NCI-H460 (cell line): ENCODE results near the gene HTT-AS. TPM values are rescaled to one million over a fixed set of nuclear protein-coding genes. Genes with fewer than 3 reads are reported as not detected.
"Not testable (repeated sequence)": the region's sequence is repeated elsewhere in the genome, so short reads cannot be mapped to it uniquely, and the experiment has no call there.

Source experiments
- DNase-seq: peaks from one replicate; pipeline ENCODE4 v3.0.0-alpha.2; 2016; ENCODE audit warnings: low read depth; ENCODE audit errors: extremely low read depth
- polyA plus RNA-seq: library from polyadenylated mRNA; depleted of rRNA; stranded (reverse); fragments of >200 nt; gene quantifications from 2 replicates; pipeline ENCODE4 v1.2.3, GENCODE V29; 2014; cell fraction: nucleus; rRNA removed
- total RNA-seq: library from RNA; depleted of rRNA; stranded (reverse); fragments of >200 nt; shearing (Covaris generic); gene quantifications from 2 replicates; pipeline ENCODE4 v1.2.3, GENCODE V29; 2014; rRNA removed

The HTT-AS gene
- total RNA-seq, result not detected in 2 replicates
- not detected in 2 replicates for polyA plus RNA-seq

- DNase-seq, result peak; percentile 87
Measured at GRCh38 chr4:3074078-3074845, at the start of gene HTT-AS, which contains the start of gene HTT. TSS of gene HTT-AS (minus strand) at chr4:3074538. TSS of gene HTT (plus strand) at chr4:3074681. CDS start at chr4:3074826, 145 bp downstream.

- no peak for DNase-seq
Measured at GRCh38 chr4:3123181-3123671, 48.9 kb upstream of the HTT-AS start.

- no peak for DNase-seq
Measured at GRCh38 chr4:3122081-3122563, 47.8 kb upstream of the HTT-AS start.

- no peak for DNase-seq
Measured at GRCh38 chr4:3121596-3121995, 47.3 kb upstream of the HTT-AS start.

GRCh38 chr4:3121110-3121509, 46.8 kb upstream of the HTT-AS start:
- DNase-seq, result no peak

GRCh38 chr4:3119464-3119863, 45.1 kb upstream of the HTT-AS start:
- DNase-seq, result no peak

GRCh38 chr4:3118312-3118711, 44.0 kb upstream of the HTT-AS start:
- DNase-seq, result no peak

- no peak for DNase-seq
Measured at GRCh38 chr4:3116955-3117354, 42.6 kb upstream of the HTT-AS start.

- DNase-seq, result no peak
Measured at GRCh38 chr4:3115637-3116270, 41.4 kb upstream of the HTT-AS start.

- DNase-seq, result no peak
Measured at GRCh38 chr4:3114377-3114776, 40.0 kb upstream of the HTT-AS start.

GRCh38 chr4:3112609-3113469, 38.5 kb upstream of the HTT-AS start:
- no peak for DNase-seq

- no peak for DNase-seq
Measured at GRCh38 chr4:3112201-3112600, 37.9 kb upstream of the HTT-AS start.

GRCh38 chr4:3111461-3111860, 37.1 kb upstream of the HTT-AS start:
- DNase-seq, result no peak

- DNase-seq, result no peak
Measured at GRCh38 chr4:3108211-3108610, 33.9 kb upstream of the HTT-AS start.

- no peak for DNase-seq
Measured at GRCh38 chr4:3107691-3108121, 33.4 kb upstream of the HTT-AS start.

GRCh38 chr4:3107271-3107670, 32.9 kb upstream of the HTT-AS start:
- DNase-seq, result no peak

GRCh38 chr4:3106339-3107186, 32.2 kb upstream of the HTT-AS start:
- peak; percentile 80 for DNase-seq

- no peak for DNase-seq
Measured at GRCh38 chr4:3098346-3098745, 24.0 kb upstream of the HTT-AS start.

- no peak for DNase-seq
Measured at GRCh38 chr4:3096202-3096601, 21.9 kb upstream of the HTT-AS start.

GRCh38 chr4:3094701-3095100, 20.4 kb upstream of the HTT-AS start:
- not testable (repeated sequence) for DNase-seq
